ENCODE results near the gene NAP1L1. TPM values are rescaled to one million over a fixed set of nuclear protein-coding genes. Genes with fewer than 3 reads are reported as not detected.
A peak's percentile ranks its signal among the peaks of the same experiment; 100 is the strongest.

Gene NAP1L1, protein sequence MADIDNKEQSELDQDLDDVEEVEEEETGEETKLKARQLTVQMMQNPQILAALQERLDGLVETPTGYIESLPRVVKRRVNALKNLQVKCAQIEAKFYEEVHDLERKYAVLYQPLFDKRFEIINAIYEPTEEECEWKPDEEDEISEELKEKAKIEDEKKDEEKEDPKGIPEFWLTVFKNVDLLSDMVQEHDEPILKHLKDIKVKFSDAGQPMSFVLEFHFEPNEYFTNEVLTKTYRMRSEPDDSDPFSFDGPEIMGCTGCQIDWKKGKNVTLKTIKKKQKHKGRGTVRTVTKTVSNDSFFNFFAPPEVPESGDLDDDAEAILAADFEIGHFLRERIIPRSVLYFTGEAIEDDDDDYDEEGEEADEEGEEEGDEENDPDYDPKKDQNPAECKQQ
- total RNA-seq, result 348 TPM
- long read RNA-seq, full-length matches to known transcripts, result 45 of 111 reads
- long read RNA-seq, partial matches to known transcripts, result 35 of 111 reads
- long read RNA-seq, other reads (novel, unspliced or antisense), result 31 of 111 reads

DNA sequence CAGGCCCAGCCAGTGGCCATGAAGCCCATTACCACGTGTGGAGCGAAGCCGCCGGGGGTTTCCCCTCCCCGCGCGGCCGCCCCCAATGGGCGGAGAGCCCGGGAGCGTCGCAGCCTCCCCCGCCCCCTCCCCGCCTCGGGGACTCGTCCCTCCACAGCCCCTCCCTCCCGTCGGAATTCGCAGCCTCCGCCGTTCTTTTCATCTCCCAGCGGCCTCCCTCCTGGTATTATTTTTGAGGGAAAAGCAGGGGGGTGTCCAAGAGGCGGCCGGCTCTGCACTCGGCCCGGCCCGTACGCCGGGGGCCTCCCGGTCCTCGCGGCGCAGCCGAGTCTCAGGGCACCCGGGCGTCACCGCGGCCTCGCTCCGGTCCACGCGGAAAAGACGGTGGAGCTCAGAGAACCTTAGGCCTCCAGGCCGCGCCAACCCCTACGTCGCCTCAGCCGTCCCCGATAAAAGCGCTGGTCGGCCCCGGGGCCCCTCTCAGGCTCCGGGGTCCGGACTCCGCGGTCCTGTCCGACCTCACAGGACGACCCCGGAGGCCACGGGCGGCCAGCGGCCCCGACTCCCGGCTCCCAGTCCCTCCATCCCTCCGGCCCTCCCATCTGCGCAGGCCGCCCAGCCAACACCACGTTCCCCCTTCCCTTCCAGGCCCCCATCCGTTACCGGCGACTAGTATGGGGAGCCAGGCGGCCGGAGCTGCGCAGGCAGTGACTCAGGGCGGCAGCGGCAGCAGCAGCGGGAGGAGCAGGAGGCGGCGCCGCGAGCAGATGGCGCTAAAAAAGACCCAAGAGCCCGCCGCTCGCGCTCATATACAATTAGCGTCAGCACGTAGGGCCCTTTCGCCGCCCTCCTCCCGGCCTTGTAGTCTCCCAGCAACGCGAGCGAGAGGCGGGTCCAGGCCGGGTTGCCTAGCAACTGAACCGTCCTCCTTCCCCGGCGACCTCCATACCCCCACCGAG lies at the start of gene NAP1L1:
TSS of gene NAP1L1 (minus strand) at position 782 of the 959 bp plus-strand sequence. CDS start 10,466 bp downstream, outside the sequence.
- peak; percentile 98 for DNase-seq (ENCODE audit: low spot score)
- intact Hi-C loops (cut with DNase I), result loop anchor here (2.0 to 10.0 kb wide), 3 partner anchors 52 to 471 kb away; partner anchors contain the start of genes BBS10, OSBPL8 and PHLDA1

DNA sequence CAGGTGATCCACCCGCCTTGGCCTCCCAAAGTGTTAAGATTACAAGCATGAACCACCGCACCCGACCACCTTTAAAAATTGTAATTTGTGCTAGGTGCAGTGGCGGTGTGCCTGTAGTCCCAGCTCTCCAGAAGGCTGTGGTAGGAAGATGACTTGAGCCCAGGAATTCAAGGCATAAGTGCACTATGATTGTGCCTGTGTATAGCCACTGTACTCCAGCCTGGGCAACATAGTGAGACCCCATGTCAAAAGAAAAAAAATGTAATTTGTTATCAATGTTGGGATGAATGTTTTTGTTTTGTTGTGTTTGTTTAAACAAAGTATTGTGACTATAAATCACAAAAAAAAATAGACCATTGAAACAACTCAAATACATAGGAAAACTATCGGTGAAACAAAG lies 43.1 kb upstream of the NAP1L1 start:
- no peak for DNase-seq (ENCODE audit: low spot score)
- intact Hi-C loops (cut with DNase I), result no loop called here

DNA sequence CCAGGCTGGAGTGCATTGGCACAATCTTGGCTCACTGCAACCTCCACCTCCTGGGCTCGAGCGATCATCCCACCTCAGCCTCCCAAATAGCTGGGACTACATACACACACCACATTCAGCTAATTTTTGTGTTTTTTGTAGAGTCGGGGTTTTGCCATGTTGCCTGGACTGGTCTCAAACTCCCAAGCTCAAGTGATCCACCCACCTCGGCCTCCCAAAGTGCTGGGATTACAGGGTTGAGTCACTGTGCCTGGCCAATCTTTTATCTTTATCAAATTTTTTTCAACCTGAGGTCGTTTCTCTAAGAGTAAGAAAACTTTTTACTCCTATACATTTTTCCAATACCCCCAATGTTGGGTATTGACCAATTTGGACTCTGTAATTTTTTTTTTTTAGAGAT lies 40.0 kb upstream of the NAP1L1 start:
- intact Hi-C loops (cut with DNase I), result no loop called here
- DNase-seq (ENCODE audit: low spot score), result no peak

DNA sequence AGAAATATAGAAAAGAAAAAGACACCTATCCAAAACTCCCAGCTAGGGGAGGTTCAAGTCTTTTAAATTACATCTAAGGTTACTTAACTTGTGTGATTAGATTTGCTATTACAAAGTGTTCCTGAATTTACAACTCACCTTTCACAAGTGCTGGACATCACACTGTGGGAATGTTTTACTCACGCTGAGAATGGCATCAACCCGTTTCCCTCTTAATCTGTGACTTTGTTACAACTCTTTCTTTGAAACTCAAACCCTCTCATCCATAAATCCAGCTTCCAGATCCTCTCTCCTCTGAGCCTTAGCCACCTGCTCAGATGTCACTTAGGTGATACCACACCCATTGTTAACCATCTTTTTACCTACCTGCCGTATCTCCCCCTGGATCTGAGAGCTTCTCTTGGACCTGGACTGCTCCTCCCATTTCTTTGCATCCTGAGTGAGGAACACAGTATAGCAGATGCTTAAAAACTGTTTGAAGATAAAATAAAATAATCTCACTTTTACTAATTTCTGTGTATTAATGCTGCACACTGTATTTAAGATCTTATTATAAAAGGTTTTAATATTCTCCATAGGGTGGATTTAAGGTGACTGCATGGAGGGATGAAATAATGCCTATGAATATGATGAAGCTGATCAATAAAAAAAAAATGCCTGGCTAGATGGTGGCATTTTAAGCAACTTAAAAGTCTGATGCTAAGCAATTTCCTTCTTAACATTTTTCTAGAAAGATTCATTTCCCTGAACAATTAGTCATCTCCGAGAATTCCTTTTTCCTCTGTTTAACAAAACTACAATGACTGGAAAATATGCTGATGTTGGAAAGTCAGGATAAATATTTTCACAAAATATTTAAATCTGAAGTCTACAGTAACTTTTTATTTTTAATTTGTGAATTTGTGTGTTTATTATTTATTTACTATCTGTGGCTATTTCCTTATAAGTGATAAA lies 39.1 kb upstream of the NAP1L1 start:
- no peak for DNase-seq (ENCODE audit: low spot score)
- intact Hi-C loops (cut with DNase I), result no loop called here

DNA sequence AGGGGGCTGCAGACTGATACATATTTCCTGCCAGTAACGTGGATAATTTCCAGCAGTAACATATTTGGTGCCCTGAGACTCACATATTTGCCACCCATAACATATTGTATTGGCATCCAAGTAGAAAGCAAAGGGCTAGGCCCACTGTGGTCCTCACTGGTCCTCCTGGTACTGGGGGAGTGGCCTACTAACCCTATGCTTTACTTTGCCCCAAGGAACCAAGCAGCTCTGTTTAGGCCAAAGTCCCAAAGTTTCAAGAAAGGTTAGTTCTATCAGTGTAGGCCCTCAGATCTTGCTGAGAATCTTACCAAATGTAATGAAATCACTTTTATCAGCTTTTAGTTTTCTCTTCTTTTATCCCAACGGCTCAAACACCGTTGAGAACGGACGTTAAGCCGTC lies 35.4 kb upstream of the NAP1L1 start:
- intact Hi-C loops (cut with DNase I), result no loop called here
- no peak for DNase-seq (ENCODE audit: low spot score)

DNA sequence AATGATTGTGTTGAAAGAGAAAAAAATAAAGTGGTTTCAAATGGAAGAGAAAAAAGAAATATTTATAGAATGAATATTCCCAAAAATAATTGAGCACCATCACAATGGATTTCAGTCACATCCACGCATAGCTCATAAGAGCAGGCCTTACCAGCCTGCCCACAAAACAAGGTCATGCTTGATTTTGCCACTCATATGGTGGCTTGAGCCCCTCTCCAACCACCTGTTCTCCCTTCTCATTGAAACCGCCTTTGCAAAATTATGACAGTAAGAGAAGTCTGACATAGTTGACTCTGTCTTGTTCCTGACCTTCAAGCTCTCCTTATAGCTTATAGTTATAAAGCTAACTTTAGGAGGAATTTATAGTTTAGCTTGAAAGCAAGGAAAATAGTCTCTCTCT lies 33.3 kb upstream of the NAP1L1 start:
- intact Hi-C loops (cut with DNase I), result no loop called here
- no peak for DNase-seq (ENCODE audit: low spot score)

DNA sequence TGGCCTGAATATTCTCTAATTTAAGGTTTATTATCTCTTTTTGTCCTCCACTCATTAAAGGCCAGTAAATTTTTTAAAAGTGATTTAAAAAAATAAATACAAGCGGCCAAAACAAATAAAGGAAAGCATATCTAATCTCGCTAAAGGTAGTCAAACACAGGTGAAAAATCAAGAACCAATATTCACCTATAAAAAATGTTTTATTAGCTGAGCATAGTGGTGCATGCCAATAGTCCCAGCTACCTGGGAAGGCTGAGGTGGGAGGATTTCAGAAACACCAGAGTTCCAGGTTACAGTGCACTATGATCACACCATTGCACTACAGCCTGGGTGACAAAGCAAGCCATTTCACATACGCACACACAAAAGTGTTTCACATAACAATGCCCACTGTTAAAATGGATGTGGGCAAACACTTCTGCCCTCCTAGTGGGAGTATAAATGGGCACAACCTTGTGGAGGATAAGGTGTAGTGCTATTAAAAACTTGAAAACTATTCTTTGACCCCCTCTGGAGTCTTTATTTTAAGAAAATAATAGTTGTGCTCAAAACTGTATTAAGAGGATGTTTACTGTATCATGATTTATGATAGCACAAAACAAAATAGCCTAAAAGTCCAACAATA lies 32.7 kb upstream of the NAP1L1 start:
- no peak for DNase-seq (ENCODE audit: low spot score)
- intact Hi-C loops (cut with DNase I), result no loop called here

DNA sequence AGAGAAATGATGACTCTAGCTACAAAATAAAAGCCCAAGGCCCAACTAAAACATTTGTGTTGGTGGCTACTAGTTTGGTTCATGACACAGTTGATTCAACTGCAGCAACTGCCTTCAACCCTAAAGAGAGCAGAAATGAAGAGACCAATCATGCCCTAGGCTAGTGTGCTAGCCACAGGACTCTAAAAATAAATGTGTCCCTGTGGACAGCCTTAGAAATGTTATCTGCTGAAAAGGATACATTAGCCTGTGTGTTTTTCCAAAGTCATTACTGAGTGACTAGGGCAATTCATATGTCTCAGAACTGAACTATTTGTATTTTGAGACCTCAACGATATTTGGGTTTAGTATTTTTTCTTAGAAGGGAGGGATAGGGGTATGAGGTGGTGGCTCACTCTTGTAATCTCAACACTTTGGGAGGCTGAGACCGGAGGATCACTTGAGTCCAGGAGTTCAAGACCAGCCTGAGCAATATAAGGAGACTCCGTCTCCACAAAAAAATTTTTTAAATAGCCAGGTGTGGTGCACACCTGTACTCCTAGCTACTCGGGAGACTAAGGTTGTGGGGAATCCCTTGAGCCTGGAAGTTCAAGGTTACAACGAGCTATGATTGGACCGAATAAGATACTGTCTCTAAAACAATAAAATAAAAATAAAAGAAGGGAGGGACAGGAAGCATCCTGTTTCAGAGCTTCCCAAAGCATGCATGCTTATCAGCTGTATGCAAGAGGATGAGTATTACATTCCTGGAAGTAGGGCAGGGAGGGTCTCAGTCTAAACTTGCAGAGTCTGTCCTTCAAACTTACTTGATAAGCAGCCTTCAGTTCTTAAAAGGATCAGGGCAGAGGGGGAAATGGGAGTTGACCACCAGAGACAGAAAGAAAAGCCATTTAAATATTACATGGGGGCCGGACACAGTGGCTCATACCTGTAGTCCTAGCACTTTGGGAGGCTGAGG lies 29.6 kb upstream of the NAP1L1 start:
- intact Hi-C loops (cut with DNase I), result no loop called here
- DNase-seq (ENCODE audit: low spot score), result no peak

DNA sequence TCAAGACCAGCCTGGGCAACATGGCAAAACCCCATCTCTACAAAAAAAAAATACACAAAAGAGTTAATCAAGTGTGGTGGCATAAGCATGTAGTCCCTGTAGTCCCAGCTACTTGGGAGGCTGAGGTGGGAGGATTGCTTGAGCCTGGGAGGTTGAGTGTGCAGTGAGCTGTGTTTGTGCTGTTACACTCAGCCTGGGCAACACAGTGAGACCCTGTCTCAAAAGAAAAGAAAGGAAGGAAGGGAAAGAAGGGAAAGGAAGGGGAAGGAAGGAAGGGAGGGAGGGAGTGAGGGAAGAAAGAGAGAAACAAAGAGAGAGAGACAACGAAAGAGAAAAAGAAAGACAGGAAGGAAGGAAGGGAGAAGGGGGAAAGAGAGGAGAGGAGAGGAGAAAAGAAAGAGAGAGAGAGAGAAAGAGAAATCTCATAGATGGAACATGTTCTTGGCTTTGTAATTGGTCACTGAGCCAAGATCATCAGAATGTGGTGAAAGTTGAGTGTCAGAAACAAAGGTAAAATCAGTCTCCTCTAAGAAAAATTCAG lies 26.8 kb upstream of the NAP1L1 start:
- no peak for DNase-seq (ENCODE audit: low spot score)
- intact Hi-C loops (cut with DNase I), result no loop called here

DNA sequence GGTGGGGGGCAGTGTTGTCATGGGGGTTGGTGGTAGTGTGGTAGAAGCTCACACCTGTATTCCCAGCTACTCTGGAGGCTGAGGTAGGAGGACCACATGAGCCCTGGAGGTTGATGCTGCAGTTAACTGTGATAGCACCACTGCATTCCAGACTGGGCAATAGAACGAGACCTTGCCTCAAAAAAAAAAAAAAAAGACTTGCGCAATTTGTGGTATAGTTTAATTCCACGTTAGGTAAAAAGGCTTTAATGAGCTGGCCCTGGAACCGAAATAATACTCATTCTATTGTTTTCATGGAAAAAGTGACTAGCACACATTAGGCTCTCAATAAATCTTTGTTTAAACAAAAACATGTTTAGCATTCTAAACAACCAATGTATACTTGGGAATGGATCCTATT lies 25.4 kb upstream of the NAP1L1 start:
- DNase-seq (ENCODE audit: low spot score), result no peak
- intact Hi-C loops (cut with DNase I), result no loop called here

DNA sequence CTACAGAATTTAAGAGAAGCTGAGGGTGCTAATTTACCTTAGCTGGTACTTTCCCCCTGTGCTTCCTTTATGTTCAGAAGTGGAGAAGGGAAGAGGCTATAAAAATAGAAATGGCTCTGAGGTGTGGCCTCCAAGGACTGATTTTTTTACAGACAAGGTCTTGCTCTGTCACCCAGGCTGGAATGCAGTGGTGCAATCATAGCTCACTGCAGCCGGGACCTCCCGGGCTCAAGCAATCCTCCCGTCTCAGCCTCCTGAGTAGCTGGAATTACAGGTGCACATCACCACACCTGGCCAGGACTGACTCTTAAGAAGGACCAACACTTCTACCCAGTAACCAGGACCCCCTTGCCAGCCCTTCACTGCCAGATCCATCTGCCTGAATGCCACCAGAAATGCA lies 23.9 kb upstream of the NAP1L1 start:
- no peak for DNase-seq (ENCODE audit: low spot score)
- intact Hi-C loops (cut with DNase I), result no loop called here

DNA sequence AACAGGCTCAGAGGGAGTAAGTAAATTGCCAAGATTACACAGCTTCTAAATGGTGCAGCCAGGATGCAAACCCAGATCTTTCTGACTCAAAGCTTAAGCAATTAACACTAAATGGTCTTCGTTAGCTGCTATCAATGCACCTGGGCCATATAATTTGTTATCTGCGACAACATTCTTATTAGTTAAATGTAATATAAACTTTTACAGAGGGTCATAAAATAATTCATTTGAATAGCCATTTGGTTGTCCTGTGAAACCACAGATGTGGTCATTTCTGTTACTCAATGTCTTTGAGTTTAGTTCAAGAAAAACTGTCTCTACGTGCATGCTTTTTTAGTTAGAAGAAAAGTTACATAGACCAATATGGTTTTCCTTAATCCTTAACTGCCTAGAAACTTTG lies 22.1 kb upstream of the NAP1L1 start:
- intact Hi-C loops (cut with DNase I), result no loop called here
- no peak for DNase-seq (ENCODE audit: low spot score)

DNA sequence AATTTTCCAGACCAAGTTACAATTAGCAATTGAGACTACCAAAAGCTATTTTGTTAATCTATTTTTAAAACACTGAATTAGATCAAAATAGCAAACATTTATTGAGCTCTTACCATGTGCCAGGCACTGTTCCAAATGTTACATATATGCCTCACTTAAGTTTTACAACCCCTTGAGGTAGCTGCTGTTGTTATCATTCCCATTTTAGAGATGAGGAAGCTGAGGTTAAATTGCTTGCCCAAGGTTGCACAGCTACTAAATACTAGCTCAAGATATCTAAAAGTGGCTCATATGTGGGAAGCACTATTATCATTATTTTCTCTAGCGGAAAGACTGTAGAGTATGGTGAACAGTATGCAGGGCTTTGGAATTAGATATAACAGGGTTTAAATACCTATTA lies 19.5 kb upstream of the NAP1L1 start:
- no peak for DNase-seq (ENCODE audit: low spot score)
- intact Hi-C loops (cut with DNase I), result no loop called here

DNA sequence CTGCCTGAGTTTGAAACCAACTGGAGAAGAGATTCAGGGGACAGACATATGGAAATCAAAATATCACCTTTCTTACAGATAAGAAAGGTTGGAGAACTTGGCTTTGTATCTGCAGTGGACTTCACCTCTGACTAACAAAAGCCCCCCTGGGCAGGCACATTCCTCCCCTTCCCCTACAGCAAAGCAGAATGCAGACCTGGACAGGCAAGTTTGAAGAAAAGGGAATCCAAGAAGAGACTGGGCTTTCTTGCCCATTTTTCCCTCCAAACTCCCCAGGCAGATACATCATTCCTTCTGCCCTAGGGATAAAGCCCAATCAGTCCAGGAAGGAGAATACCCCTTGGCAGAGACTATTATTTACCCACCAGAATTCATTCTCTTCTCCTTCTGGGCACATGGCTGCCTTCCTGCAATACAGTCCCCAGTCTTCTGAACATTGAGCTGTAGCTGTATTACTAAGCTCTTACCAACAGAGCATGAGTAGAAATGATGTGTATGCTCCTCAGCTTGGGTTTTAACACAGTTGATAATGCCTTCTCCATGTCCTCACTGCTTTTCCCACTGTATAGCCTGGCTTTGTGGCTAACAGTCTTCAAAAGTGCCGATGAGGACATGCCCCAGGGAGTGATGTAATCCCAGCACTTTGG lies 17.4 kb upstream of the NAP1L1 start:
- intact Hi-C loops (cut with DNase I), result no loop called here
- no peak for DNase-seq (ENCODE audit: low spot score)

DNA sequence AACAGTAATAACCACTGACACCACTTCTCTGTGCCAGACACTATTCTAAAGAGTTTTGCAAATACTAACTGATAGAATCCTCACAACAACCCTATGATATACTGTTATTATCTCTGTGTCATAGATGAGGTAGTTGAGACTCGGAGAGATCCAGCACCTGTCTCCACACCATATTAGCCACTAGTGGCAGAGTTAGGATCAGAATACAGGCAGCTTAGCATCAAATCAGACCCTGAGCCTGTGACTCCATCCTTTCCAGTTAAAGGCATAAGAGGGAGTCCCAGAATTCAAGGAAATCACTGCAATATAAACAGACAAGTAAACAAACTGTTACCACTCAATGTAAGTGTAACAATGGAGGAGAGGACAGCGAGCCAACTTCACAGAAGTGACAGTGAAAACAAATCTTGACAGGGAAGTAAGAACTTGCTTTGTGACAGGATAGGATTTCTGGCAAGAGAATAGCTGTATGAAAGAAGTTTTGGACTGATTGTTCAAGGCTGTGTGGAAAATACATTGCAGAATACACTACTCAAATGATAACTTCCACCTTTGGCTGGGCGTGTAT lies 11.7 kb upstream of the NAP1L1 start:
- intact Hi-C loops (cut with DNase I), result no loop called here
- DNase-seq (ENCODE audit: low spot score), result no peak

DNA sequence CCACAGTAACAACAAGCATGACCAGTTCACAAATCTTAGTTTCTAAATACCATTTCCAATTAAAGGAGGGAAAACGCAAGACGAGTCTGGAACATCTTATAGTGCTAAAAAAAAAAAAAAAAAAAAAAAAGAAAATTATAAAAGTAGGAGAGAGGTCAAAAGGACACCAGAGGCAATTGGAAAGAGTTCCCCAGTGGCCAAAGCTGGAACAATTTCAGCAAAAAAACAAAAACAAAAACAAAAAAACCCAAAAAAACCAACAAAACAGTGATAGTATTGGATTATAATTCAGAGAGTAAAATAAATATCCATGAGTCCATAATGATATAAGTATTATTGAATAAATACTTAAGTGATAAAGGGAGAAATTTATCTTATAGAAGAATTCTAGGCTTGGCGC lies 10.3 kb upstream of the NAP1L1 start:
- intact Hi-C loops (cut with DNase I), result no loop called here
- DNase-seq (ENCODE audit: low spot score), result no peak

Measured in cardiac septum (tissue), 1 donor.